ENCODE data around the gene DLGAP1.
"Not testable (repeated sequence)": the region's sequence is repeated elsewhere in the genome, so short reads cannot be mapped to it uniquely, and the experiment has no call there.

DLGAP1 gene

GRCh38 chr18:3669376-3669775 lies 785.7 kb downstream of the DLGAP1 start:
- no peak for DNase-seq

- no peak for DNase-seq
These were observed 787.6 kb downstream of the DLGAP1 start for GRCh38 chr18:3667255-3668137.

DNA sequence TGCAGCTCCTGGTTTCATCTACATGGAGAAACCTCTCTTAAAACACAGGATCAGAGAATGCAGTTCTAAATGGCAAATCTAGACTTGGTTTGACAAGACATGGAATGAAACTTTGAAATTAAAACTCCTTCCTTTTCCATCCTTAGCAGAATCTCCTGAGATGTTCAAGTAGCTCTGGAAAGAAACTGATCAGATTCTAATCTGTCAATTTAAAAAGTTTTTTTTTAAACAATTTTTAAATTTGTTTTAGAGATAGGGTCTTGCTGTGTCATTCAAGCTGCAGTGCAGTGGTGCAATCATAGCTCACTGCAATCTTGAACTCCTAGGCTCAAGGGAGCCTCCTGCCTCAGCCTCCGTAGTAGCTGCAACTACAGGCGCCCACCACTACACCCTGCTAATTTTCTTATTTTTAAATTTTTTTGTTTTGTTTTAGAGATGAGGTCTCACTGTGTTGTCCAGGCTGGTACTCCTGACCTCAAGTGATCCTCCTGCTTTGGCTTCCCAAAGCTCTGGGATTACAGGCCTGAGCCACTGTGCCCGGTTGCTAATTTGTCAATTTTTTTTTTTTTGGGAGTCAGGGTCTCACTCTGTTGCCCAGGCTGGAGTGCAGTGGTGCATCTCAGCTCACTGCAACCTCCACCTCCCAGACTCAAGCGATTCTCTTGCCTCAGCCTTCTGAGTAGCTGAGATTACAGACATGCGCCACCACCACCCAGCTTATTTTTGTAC lies 788.4 kb downstream of the DLGAP1 start:
- no peak for DNase-seq

- peak in 1 of 2 experiments; percentile 74 for DNase-seq
These were observed 789.2 kb downstream of the DLGAP1 start for GRCh38 chr18:3665780-3666525.

GRCh38 chr18:3665204-3665603 lies 789.9 kb downstream of the DLGAP1 start:
- DNase-seq: no peak

GRCh38 chr18:3664563-3665178 lies 790.4 kb downstream of the DLGAP1 start:
- DNase-seq: no peak

- no peak for DNase-seq
These were observed 791.1 kb downstream of the DLGAP1 start for GRCh38 chr18:3663870-3664512.

GRCh38 chr18:3661989-3662388 lies 793.1 kb downstream of the DLGAP1 start:
- DNase-seq: no peak

GRCh38 chr18:3660739-3661515 lies 794.2 kb downstream of the DLGAP1 start:
- DNase-seq: no peak

DNA sequence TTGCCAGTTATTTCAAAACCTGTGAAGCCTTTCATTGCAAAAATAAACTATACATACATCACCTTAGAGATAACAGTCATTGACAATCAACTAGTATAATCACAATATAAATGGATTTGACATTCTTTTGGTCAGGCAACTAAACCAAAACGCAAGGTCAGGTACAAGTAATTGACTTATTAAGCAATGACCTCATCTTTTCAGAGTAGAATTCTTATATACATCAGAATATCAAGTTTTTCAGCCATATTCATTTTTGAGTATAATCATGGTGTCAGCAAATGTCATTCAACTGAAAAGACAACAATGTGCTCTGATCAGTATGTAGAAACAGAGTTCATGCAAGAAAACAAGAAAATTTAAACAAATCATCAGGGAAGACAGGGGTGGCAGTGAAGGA lies 796.6 kb downstream of the DLGAP1 start:
- DNase-seq: no peak

DNA sequence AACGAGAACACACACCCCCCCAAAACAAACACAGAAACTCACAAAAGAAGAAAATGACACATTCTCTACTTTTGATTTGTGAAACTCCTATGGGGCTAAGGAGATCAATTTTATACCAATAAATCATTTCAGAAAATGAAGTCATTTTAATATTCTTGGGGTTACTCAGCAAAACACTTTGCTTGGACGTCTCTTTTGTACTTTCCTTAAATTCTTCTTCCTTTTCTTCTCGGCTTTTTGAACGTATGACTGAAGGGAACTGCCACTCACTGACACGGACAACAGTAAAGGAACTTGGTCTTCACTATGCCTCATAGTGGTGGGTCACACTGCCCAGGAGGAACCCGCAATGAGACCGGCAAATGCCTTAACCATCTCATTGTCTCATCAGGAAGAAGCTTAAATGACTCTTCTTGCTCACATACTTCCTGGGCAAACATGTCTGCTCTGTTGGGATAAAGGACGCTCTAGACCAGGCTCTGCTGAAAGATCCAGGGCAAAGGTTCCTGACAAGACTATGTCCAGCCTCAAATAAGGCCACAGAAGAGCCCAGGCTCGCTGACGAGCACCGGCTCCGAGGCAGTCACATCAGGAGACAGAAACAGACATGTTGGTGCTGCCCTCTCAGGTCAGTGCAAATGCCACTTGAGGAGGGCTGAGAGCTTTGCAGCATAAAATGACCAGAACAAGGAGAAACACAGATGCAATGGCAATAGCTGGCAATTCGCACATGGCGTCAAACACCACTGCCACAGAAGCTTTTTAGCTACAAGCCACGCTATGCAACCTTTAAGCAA lies 799.7 kb downstream of the DLGAP1 start:
- DNase-seq: no peak

DNA sequence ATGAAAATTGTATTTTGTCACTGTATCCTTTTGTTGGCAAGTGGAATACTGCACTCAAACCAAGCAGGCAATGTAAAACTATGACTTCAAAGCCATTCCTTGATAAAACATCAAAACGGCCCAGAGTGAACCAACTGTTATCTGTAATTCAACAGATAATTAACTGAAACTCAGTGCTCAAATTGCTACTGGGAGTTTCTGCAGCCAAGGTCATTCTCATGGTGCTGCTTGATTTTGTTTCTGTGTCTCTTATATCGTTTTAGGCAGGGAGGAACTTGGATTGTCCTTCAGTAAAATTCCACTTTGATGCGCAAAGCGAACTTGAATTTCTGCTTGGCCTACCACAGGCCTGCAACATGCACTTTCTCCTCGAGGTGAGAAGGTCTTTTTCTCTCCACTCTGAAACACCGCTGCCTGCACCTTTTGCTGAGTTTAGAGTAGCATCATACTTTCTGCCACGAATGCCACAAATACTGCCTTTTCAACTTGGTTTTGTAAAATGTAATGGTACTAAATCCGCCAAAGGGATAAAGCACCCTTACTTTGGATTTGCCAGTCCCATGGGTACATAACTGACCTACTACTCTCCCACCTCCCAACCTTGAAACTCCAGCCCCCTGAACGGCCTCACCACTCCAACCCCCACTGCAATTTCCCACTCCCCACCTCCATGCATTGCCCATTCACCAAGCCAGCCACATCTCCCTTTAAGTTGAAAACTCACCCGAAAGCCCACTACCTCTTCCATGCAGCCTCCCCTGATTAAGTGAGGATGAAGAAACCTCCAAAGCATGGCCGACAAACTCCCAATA lies 800.5 kb downstream of the DLGAP1 start:
- DNase-seq: no peak

DNA sequence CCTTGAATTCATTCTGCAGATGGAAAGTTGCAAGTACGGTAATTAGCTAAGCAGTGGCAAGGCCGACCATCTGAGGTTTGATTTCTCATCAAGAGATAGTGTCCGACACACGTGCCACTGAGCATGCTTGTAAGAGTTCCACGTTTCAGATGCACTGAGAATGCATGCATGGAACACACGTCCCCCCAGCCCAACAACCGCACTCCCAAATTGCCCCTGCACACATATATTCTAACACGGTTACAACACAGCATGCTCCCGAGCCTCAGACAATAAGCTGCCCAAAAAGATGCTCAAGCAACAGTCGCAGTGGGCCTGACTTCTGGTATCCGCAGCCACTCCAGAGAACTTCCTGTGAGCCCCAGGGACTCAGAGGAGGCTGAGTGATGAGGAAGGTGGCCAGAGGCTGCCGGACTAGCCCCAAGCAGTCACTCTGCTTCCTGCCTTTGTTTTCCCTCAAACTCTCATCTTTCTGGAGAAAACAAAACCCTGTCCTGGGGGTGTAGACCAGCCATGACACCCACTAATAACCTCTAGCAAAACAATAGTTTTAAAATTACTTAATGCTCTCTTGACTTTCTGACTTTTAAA lies 801.2 kb downstream of the DLGAP1 start:
- no peak for DNase-seq

DNA sequence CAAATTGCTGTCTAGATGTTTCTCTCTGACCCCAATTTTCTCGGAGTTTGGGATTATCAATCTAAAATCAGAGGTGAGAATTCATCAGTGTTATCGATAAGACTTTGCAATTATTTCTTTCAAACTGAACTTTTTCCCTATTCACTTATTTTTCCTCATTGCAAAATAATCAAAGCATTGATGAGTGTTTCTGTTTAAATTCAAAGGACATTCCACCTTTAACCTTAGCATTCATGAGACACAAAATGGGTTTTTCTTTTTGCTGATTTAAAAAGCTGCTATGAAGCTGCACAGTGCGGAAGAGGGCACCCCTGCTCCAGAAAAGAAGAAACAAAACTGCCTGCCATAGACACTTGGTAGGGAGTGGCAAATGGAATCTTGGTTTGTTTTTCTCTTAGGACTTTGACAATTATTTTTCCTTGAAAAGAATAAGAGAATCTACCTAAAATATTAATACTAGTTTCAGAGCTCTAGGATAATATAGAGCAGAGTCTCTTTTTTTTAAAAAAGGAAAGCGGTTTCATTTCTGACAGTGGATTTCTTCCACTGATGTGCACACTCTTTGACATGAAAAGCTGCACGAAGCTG lies 801.8 kb downstream of the DLGAP1 start:
- DNase-seq: no peak

DNA sequence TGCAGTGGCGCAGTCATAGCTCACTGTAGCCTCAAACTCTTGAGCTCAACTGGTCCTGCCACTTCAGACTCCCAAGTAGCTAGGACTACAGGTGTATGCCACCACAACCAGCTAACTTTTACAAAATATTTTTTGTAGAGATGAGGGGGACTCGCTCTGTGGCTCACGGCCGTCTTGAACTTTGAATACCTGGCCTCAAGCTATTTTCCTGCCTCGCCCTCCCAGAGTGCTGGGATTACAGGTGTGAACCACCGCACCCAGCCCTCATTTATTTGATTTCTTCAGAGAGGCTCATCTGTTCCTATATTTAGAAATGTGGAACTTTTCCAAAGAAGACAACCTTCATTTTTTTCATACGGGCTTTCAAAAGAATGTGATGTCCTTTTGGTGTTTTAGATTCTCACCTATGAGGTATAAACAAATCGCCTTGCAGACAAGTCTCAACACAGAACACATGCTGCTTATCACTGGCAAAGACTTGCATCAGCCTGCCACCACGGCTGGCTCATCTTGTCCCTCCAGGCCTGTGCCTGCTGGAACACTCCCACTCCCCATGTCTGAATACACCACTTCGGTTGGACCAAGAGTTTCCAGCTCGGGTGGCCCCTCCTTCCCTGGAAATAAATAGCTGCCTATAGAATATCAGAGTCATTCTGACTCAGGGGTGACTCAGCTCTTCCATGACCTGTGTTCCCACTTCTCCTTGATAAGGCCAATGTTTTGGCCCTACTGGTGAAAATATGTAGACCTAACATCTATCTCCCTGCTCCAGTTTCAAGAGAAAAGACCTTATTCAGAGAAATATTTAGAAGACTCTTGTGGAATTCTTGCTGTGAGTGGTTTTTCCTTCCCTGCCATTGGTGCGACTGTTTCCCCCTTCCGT lies 802.5 kb downstream of the DLGAP1 start:
- DNase-seq: no peak

DNA sequence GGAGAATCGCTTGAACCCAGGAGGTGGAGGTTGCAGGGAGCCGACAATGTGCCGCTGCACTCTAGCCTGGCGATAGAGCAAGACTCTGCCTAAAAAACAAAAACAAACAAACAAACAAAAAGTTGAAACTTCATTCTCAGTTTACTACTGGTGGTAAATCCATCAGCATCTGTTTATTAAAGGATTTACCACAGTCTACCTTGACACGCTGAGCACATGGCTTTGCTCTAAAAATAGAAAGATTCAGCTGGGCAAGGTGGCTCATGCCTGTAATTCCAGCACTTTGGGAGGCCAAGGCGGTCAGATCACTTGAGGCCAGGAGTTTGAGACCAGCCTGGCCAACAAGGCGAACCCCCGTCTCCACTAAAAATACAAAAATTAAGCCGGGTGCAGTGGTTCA lies 803.8 kb downstream of the DLGAP1 start:
- no peak for DNase-seq

DNA sequence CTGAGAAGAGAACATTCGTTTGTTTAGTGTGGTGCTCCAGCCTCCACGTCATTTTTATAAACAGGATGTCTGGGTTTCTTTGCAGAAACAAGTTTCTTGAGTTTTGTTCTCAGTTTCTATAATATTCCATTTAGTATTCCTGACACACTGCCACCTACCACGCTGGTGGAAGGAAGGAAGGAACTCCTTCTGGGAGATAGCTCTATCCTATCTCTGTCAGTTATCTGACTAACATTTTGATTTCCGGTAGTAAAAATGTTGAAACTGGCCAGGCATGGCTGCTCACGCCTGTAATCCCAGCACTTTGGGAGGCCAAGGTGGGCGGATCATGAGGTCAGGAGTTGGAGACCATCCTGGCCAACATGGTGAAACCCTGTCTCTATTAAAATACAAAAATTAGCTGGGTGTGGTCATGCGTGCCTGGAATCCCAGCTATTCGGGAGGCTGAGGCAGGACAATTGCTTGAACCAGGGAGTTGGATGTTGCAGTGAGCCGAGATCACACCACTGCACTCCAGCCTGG lies 804.5 kb downstream of the DLGAP1 start:
- not testable (repeated sequence) for DNase-seq
